Measurements from ENCODE around the gene PTMA. TPM values are rescaled to one million over a fixed set of nuclear protein-coding genes. Genes with fewer than 3 reads are reported as not detected.

PTMA gene
- polyA plus RNA-seq, 4 donors, result 2,018 to 2,241 (median 2,138) TPM

- DNase-seq (ENCODE audit: low read depth in 4 of 4, low spot score in 3 of 4), result no peak
Measured at GRCh38 chr2:231714639-231715498, 6.5 kb downstream of the PTMA start.

GRCh38 chr2:231715499-231715837, 7.1 kb downstream of the PTMA start:
- no peak for DNase-seq (ENCODE audit: low read depth in 4 of 4, low spot score in 3 of 4)

GRCh38 chr2:231715988-231716616, 7.8 kb downstream of the PTMA start:
- DNase-seq (ENCODE audit: low read depth in 4 of 4, low spot score in 3 of 4), result no peak

GRCh38 chr2:231716666-231717280, 8.4 kb downstream of the PTMA start:
- no peak for DNase-seq (ENCODE audit: low read depth in 4 of 4, low spot score in 3 of 4)

- no peak for DNase-seq (ENCODE audit: low read depth in 4 of 4, low spot score in 3 of 4)
Measured at GRCh38 chr2:231717281-231718171, 9.2 kb downstream of the PTMA start.

GRCh38 chr2:231718799-231719198, 10.5 kb downstream of the PTMA start:
- no peak for DNase-seq (ENCODE audit: low read depth in 4 of 4, low spot score in 3 of 4)

GRCh38 chr2:231720292-231720986, 12.1 kb downstream of the PTMA start:
- DNase-seq (ENCODE audit: low read depth in 4 of 4, low spot score in 3 of 4), result no peak

GRCh38 chr2:231720987-231721966, 13.0 kb downstream of the PTMA start:
- no peak for DNase-seq (ENCODE audit: low read depth in 4 of 4, low spot score in 3 of 4)

GRCh38 chr2:231722721-231723307, 14.5 kb downstream of the PTMA start:
- DNase-seq (ENCODE audit: low read depth in 4 of 4, low spot score in 3 of 4), result no peak

- DNase-seq (ENCODE audit: low read depth in 4 of 4, low spot score in 3 of 4), result no peak
Measured at GRCh38 chr2:231725476-231725875, 17.2 kb downstream of the PTMA start.

GRCh38 chr2:231726276-231726675, 18.0 kb downstream of the PTMA start:
- DNase-seq (ENCODE audit: low read depth in 4 of 4, low spot score in 3 of 4), result no peak

GRCh38 chr2:231727621-231728020, 19.3 kb downstream of the PTMA start:
- DNase-seq (ENCODE audit: low read depth in 4 of 4, low spot score in 3 of 4), result no peak

- no peak for DNase-seq (ENCODE audit: low read depth in 4 of 4, low spot score in 3 of 4)
Measured at GRCh38 chr2:231732604-231733003, 24.3 kb downstream of the PTMA start.

- DNase-seq (ENCODE audit: low read depth in 4 of 4, low spot score in 3 of 4), result no peak
Measured at GRCh38 chr2:231737761-231738160, 29.4 kb downstream of the PTMA start.

GRCh38 chr2:231743376-231744116, 35.2 kb downstream of the PTMA start:
- DNase-seq (ENCODE audit: low read depth in 4 of 4, low spot score in 3 of 4), result no peak

GRCh38 chr2:231745303-231746038, 37.1 kb downstream of the PTMA start:
- no peak for DNase-seq (ENCODE audit: low read depth in 4 of 4, low spot score in 3 of 4)
